Type B pancreatic cell (in vitro differentiated cells): ENCODE results near the gene HAPLN3. TPM values are rescaled to one million over a fixed set of nuclear protein-coding genes. Genes with fewer than 3 reads are reported as not detected.

Experiments used
- DNase-seq: peaks from one replicate; pipeline ENCODE4 v3.0.0; 2021; ENCODE audit warnings: mixed read lengths; ENCODE audit not compliant: unreplicated experiment; ENCODE audit errors: extremely low spot score
- H3K27ac Mint-ChIP-seq: 2 replicates; pipeline ENCODE4 v1.8.0; 2021; ENCODE audit warnings: mild to moderate bottlenecking, mixed read lengths
- H3K27me3 Mint-ChIP-seq: 2 replicates; pipeline ENCODE4 v1.8.0; 2021; ENCODE audit warnings: mixed read lengths
- H3K36me3 Mint-ChIP-seq: 2 replicates; pipeline ENCODE4 v1.8.0; 2021; ENCODE audit warnings: mixed read lengths
- H3K4me1 Mint-ChIP-seq: one replicate; pipeline ENCODE4 v1.8.0; 2021; ENCODE audit warnings: mixed read lengths; ENCODE audit not compliant: unreplicated experiment
- H3K4me3 Mint-ChIP-seq: 2 replicates; pipeline ENCODE4 v1.8.0; 2021; ENCODE audit warnings: mild to moderate bottlenecking, mixed read lengths
- H3K9me3 Mint-ChIP-seq: 2 replicates; pipeline ENCODE4 v1.8.0; 2021; ENCODE audit warnings: mixed read lengths
- CTCF ChIP-seq: fragments of 200-600 bp; sonication (generic); conservative IDR thresholded peaks from 2 replicates; pipeline ENCODE4 v1.5.0; 2021; ENCODE audit warnings: antibody characterized with exemption, mild to moderate bottlenecking
- total RNA-seq: library from RNA; stranded (reverse); gene quantifications from 2 replicates; pipeline ENCODE4 v1.2.1, GENCODE V29; 2021; ENCODE audit warnings: low replicate concordance

Gene HAPLN3
- total RNA-seq, 1 donor from 2014 or later: 10.4 TPM

GRCh38 chr15:88873786-88874185 lies 21.6 kb downstream of the HAPLN3 start:
- no peak for TF ChIP-seq CTCF
- Mint-ChIP-seq H3K4me3 (no peak overlapping the region), H3K4me1 (peaks cover 15% of the 10 kb centered on the region), H3K9me3 (no peaks in the 10 kb centered on the region), H3K36me3 (no peaks in the 10 kb centered on the region), H3K27me3 (peaks cover 12% of the 10 kb centered on the region), H3K27ac (no peak overlapping the region)
- DNase-seq: no peak

- DNase-seq: no peak
- H3K4me3 Mint-ChIP-seq: no peak overlapping the region
- H3K27me3 Mint-ChIP-seq: peaks cover 12% of the 10 kb centered on the region
- peak overlapping the region; percentile 36 for H3K27ac Mint-ChIP-seq
- H3K4me1 Mint-ChIP-seq: peaks cover 15% of the 10 kb centered on the region
- no peaks in the 10 kb centered on the region for H3K36me3 Mint-ChIP-seq
- no peaks in the 10 kb centered on the region for H3K9me3 Mint-ChIP-seq
- no peak for TF ChIP-seq CTCF
These were observed 22.6 kb downstream of the HAPLN3 start for GRCh38 chr15:88872706-88873105.

GRCh38 chr15:88872106-88872505 lies 23.2 kb downstream of the HAPLN3 start:
- peaks cover 12% of the 10 kb centered on the region for H3K27me3 Mint-ChIP-seq
- no peaks in the 10 kb centered on the region for H3K36me3 Mint-ChIP-seq
- no peak overlapping the region for H3K27ac Mint-ChIP-seq
- H3K4me1 Mint-ChIP-seq: peaks cover 15% of the 10 kb centered on the region
- no peak for TF ChIP-seq CTCF
- DNase-seq: no peak
- no peak overlapping the region for H3K4me3 Mint-ChIP-seq
- H3K9me3 Mint-ChIP-seq: no peaks in the 10 kb centered on the region

GRCh38 chr15:88871313-88871712 lies 24.0 kb downstream of the HAPLN3 start:
- Mint-ChIP-seq H3K27me3 (peaks cover 16% of the 10 kb centered on the region), H3K4me1 (peaks cover 11% of the 10 kb centered on the region), H3K4me3 (no peak overlapping the region), H3K9me3 (no peaks in the 10 kb centered on the region), H3K27ac (no peak overlapping the region), H3K36me3 (no peaks in the 10 kb centered on the region)
- no peak for DNase-seq
- no peak for TF ChIP-seq CTCF

GRCh38 chr15:88866295-88866881 lies 29.0 kb downstream of the HAPLN3 start:
- H3K27ac Mint-ChIP-seq: no peak overlapping the region
- no peak for TF ChIP-seq CTCF
- peaks cover 4% of the 10 kb centered on the region for H3K27me3 Mint-ChIP-seq
- no peaks in the 10 kb centered on the region for H3K9me3 Mint-ChIP-seq
- H3K36me3 Mint-ChIP-seq: no peaks in the 10 kb centered on the region
- no peak for DNase-seq
- no peak overlapping the region for H3K4me3 Mint-ChIP-seq
- no peaks in the 10 kb centered on the region for H3K4me1 Mint-ChIP-seq
